Measurements from ENCODE around the gene IGIP. TPM values are rescaled to one million over a fixed set of nuclear protein-coding genes. Genes with fewer than 3 reads are reported as not detected.

IGIP gene
- total and polyA plus RNA-seq, 8 donors, result 2.6 to 8.0 (median 5.8) TPM

DNA sequence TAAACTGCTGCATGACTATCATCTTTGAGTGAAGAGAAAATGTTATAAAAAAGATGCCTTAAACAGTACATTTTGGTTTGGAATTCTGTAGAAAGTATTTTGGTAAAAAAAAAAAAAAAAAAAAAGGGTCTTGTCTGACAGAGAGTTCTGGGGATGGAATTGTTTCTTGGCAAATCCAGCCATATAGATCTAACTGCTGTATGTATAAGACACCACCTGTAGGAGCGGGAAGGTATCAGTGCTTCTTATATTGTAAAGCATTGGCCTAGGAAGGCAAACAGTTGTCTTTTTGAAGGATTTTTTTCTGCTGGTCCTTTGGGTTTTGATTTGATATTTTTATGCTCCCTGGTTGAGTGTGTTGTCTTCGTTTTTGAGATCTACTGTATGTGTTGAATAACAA is 9.0 kb upstream of the IGIP start:
- FAIRE-seq (no peak), DNase-seq (no peak), ATAC-seq (no peak)
- Histone ChIP-seq H3K9me3 (no peaks in the 10 kb centered on the region), H3K4me3 (no peak overlapping the region), H3K36me3 (no peaks in the 10 kb centered on the region), H3K4me1 (peaks cover 8 to 44% (median 30%) of the 10 kb centered on the region in 3 donors), H3K27ac (no peak overlapping the region), H3K27me3 (no peaks in the 10 kb centered on the region)
- intact Hi-C loops (cut with DNase I), result no loop called here
- 48 to 51% methylated on average over 2 of the region's 2 CpGs for WGBS, 2 donors
- TF ChIP-seq, protein P1, sequence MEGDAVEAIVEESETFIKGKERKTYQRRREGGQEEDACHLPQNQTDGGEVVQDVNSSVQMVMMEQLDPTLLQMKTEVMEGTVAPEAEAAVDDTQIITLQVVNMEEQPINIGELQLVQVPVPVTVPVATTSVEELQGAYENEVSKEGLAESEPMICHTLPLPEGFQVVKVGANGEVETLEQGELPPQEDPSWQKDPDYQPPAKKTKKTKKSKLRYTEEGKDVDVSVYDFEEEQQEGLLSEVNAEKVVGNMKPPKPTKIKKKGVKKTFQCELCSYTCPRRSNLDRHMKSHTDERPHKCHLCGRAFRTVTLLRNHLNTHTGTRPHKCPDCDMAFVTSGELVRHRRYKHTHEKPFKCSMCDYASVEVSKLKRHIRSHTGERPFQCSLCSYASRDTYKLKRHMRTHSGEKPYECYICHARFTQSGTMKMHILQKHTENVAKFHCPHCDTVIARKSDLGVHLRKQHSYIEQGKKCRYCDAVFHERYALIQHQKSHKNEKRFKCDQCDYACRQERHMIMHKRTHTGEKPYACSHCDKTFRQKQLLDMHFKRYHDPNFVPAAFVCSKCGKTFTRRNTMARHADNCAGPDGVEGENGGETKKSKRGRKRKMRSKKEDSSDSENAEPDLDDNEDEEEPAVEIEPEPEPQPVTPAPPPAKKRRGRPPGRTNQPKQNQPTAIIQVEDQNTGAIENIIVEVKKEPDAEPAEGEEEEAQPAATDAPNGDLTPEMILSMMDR (IDR thresholded peaks at IDR 0.05), result no peak

DNA sequence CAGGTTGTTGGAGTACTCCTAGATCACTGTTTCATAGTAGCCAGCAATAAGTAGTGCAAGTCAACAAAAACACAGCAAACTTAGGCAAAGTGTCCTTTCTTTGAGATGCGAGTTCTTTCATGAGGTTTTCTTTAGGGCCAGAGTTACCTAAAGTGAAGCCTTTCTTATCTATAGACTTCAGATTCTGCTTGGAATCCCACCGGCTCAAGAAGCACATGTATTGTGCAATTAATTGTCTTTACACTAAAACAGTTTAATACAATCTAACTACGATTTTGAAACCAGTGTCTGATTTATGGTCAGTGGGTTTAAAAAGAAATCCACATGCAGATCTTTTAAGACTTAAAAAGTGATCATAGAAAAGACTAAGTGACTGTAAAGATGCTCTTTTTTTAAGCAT is 8.2 kb upstream of the IGIP start:
- no peak for FAIRE-seq
- DNase-seq, result no peak

DNA sequence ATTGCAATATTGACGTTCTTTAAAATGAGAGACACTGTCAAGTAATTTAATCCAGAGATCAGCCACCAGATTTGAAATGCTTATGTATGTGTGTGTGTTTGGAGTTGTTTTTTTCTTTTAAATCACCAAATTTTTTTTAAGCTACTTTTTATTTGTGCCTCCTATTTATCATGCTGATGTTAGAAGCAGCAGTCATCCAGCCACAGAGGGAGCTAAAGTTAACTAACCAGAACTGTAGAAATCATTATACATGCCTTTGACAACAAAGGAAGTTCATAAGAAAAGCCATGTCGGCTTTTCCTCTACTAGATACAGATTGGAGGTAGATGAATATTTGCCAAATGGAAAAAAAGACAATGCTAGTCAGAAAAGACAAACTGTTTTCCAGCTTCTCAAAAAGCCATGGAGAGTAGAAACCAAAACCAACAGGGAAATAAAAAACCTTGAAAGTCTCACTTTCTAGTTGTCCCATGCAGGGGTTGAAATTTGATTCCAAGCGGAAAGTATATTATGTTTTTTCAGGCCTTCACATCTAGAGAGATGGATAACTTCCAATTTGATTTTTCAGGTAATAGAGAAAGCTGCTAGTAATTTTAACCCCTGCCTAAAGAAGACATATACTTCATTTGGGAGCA is 7.3 kb upstream of the IGIP start:
- FAIRE-seq (no peak), DNase-seq (no peak), ATAC-seq (no peak)
- no peaks in the 10 kb centered on the region for H3K27me3 ChIP-seq
- no peak overlapping the region for H3K4me3 ChIP-seq
- TF ChIP-seq, protein P1 (IDR thresholded peaks at IDR 0.05), result no peak
- no peaks in the 10 kb centered on the region for H3K9me3 ChIP-seq
- peaks cover 8 to 44% (median 30%) of the 10 kb centered on the region in 3 donors for H3K4me1 ChIP-seq
- intact Hi-C loops (cut with DNase I), result no loop called here
- no peaks in the 10 kb centered on the region for H3K36me3 ChIP-seq
- H3K27ac ChIP-seq, result no peak overlapping the region
- WGBS, 2 donors, result 56 to 57% methylated on average over 3 of the region's 3 CpGs

More for the DNA sequence above, 8.2 kb upstream of the IGIP start:
- Histone ChIP-seq H3K27ac (no peak overlapping the region), H3K4me1 (peaks cover 8 to 44% (median 30%) of the 10 kb centered on the region in 3 donors), H3K9me3 (no peaks in the 10 kb centered on the region), H3K27me3 (no peaks in the 10 kb centered on the region), H3K4me3 (no peak overlapping the region), H3K36me3 (no peaks in the 10 kb centered on the region)
- intact Hi-C loops (cut with DNase I), result no loop called here
- TF ChIP-seq, protein P1 (IDR thresholded peaks at IDR 0.05), result no peak
- ATAC-seq, result no peak
- WGBS, 2 donors, result 40 to 48% methylated on average over 3 of the region's 3 CpGs

DNA sequence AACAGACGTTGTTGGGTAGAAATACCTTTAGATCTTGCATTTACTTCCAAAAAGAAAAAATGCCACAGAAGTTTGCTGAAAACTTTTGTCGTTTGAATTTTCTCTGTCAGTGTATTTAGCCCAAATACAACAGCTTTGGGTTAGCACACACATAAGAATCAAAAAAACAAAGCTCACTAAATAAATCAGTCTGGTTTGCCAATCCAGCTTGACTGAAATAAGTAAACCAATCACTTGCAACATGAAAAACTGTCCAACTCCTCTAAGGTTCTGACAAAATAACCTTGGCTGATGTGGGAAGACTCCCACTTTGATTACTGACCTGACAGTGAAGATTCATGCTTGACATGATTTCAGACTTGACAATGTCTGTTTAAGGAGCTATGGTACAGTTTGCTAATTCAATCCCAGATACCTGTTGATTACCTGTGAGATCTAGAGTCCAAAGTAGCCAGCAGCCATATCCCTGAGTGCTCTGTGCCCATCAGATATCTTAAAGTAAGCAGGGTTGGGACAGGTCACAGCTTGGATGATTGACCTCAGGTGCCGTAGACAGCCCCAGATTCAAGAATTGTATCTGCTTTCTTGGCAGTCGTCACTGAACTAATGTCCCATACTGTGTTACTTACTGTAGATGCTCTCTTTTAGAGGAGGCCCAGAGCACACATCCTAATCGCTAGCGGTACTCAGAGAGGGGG is 727 bp downstream of the IGIP start:
- no peaks in the 10 kb centered on the region for H3K27me3 ChIP-seq
- H3K4me3 ChIP-seq, result no peak overlapping the region
- intact Hi-C loops (cut with DNase I), result no loop called here
- no peaks in the 10 kb centered on the region for H3K9me3 ChIP-seq
- no peaks in the 10 kb centered on the region for H3K36me3 ChIP-seq
- TF ChIP-seq, protein P1 (IDR thresholded peaks at IDR 0.05), result no peak
- FAIRE-seq, result no peak
- H3K27ac ChIP-seq, result no peak overlapping the region
- DNase-seq, result no peak
- 58 to 66% methylated on average over 6 of the region's 6 CpGs for WGBS, 2 donors
- ATAC-seq, result peak; percentile 54 to 82 (median 64)
- H3K4me1 ChIP-seq, result peaks cover 5 to 21% (median 21%) of the 10 kb centered on the region in 3 donors

DNA sequence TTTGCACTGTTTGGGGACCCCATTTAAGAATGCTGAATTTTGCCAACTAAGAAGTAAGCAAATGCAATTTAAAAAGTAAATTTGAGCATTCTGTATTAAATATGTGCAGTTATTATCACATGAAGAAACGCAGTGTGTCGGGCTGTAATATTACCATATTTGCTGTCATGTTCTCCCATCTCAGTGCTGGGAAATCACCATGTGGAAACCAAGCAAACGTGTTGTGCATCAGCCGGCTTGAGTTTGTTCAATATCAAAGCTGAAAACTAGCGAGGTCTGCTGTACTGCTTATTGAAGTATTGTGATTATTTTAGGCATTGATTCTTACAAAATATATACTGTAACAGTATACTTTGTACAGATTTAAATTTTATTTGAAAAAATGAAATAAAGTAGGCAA is 2.6 kb downstream of the IGIP start:
- DNase-seq (no peak), ATAC-seq (peak in 3 of 4 donors; percentile 61 to 68 (median 67)), FAIRE-seq (no peak)
- TF ChIP-seq, protein P1 (IDR thresholded peaks at IDR 0.05), result no peak
- Histone ChIP-seq H3K27ac (no peak overlapping the region), H3K27me3 (no peaks in the 10 kb centered on the region), H3K9me3 (no peaks in the 10 kb centered on the region), H3K36me3 (no peaks in the 10 kb centered on the region), H3K4me1 (peaks cover 5 to 26% (median 21%) of the 10 kb centered on the region in 3 donors), H3K4me3 (no peak overlapping the region)
- intact Hi-C loops (cut with DNase I), result no loop called here
- WGBS, 2 donors, result 38 to 47% methylated on average over 5 of the region's 5 CpGs

Data from pancreas (tissue), 10 donors.